GM12878 (cell line): ENCODE data around the gene SPAAR.

Source experiments
- CHD2 ChIP-seq: IDR thresholded peaks from 2 replicates; pipeline ENCODE4 v1.6.1; 2011; ENCODE audit warnings: low read depth, low read length, improper control_type of control experiment, borderline replicate concordance
- CHD4 ChIP-seq: fragments of 200-600 bp; sonication (generic); IDR thresholded peaks from 2 replicates; pipeline ENCODE4 v1.6.1; 2016; ENCODE audit warnings: mild to moderate bottlenecking
- RAD21 ChIP-seq: IDR thresholded peaks from 2 replicates; pipeline ENCODE4 v1.6.1; 2011; ENCODE audit warnings: mild to moderate bottlenecking, low read depth, low read length, moderate library complexity; ENCODE audit not compliant: insufficient read depth
- TF ChIP-seq, protein P1 (sequence below), 3 experiments: IDR thresholded peaks in 2 of 3; conservative IDR thresholded peaks in 1 of 3; 2 replicates each; pipeline ENCODE4 v1.5.1; 2011; ENCODE audit warnings: low read depth in 3 of 3, low read length in 3 of 3, mild to moderate bottlenecking in 3 of 3, control low read depth in 2 of 3, moderate library complexity in 2 of 3, inconsistent platforms in 1 of 3, mixed read lengths in 1 of 3; ENCODE audit not compliant: control insufficient read depth in 2 of 3, insufficient read depth in 1 of 3; ENCODE audit errors: extremely low read depth in 1 of 3

DNA sequence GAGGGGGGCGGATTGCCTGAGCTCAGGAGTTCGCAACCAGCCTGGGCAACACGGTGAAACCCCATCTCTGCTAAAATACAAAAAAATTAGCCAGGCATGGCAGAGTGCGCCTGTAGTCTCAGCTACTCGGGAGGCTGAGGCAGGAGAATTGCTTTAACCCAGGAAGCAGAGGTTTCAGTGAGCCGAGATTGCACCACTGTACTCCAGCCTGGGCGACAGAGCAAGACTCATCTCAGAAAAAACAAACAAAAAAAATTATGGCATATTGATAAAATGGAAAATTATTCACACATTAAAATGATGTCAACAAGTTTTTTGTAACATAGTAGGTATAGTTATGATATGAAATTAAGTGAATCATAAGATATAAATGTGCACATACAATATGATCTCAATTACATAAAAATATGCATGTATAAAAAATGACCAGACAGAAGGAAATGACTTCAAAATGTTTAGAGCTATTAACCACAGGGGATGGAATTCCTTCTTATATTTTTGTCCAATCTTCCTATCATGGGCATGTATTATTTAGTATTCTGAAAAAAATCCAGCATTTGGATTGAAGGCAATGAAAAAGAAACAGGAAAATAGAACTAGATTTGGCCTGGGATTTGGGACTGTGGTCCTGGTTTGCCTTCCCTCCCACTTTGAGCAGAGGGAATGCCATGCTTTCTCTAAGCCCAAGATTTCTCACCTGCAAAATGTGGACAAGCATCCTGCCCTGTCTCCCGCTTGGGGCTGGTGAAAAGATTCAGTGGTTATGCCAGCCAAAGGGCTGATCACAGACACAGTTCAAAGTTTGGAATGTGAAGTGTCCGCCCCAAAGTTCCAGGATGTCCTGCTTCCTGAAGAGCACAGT, 19.5 kb downstream of the SPAAR start:
- no peak for TF ChIP-seq CHD4
- TF ChIP-seq, protein P1, sequence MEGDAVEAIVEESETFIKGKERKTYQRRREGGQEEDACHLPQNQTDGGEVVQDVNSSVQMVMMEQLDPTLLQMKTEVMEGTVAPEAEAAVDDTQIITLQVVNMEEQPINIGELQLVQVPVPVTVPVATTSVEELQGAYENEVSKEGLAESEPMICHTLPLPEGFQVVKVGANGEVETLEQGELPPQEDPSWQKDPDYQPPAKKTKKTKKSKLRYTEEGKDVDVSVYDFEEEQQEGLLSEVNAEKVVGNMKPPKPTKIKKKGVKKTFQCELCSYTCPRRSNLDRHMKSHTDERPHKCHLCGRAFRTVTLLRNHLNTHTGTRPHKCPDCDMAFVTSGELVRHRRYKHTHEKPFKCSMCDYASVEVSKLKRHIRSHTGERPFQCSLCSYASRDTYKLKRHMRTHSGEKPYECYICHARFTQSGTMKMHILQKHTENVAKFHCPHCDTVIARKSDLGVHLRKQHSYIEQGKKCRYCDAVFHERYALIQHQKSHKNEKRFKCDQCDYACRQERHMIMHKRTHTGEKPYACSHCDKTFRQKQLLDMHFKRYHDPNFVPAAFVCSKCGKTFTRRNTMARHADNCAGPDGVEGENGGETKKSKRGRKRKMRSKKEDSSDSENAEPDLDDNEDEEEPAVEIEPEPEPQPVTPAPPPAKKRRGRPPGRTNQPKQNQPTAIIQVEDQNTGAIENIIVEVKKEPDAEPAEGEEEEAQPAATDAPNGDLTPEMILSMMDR (IDR thresholded peaks at IDR 0.05 in 2 of 3, conservative IDR thresholded peaks at IDR 0.05 in 1 of 3; ENCODE audit: control insufficient read depth in 2 of 3, extremely low read depth in 1 of 3, insufficient read depth in 1 of 3, low read depth in 3 of 3, low read length in 3 of 3), result no peak
- TF ChIP-seq CHD2, result no peak
- TF ChIP-seq RAD21, result no peak
